HG03039 (cell line): ENCODE data around the gene CCDC124.
A peak's percentile ranks its signal among the peaks of the same experiment; 100 is the strongest.

Experiments used
- ATAC-seq: cut with Tn5 transposase; IDR thresholded peaks from one replicate; pipeline ENCODE4 v1.9.1; 2021; ENCODE audit warnings: mild to moderate bottlenecking, moderate library complexity; ENCODE audit not compliant: unreplicated experiment

The CCDC124 gene

GRCh38 chr19:17933414-17934129, 757 bp downstream of the CCDC124 start:
- ATAC-seq, result no peak

- no peak for ATAC-seq
These were observed 3.6 kb downstream of the CCDC124 start for GRCh38 chr19:17936379-17936778.

GRCh38 chr19:17937371-17937900, 4.6 kb downstream of the CCDC124 start:
- ATAC-seq, result no peak

- no peak for ATAC-seq
These were observed 5.5 kb downstream of the CCDC124 start for GRCh38 chr19:17938092-17938845.

- no peak for ATAC-seq
These were observed 9.4 kb downstream of the CCDC124 start for GRCh38 chr19:17942181-17942580.

GRCh38 chr19:17942582-17943273, 9.9 kb downstream of the CCDC124 start:
- ATAC-seq, result no peak

GRCh38 chr19:17943274-17944221, 10.7 kb downstream of the CCDC124 start:
- ATAC-seq, result no peak

- no peak for ATAC-seq
These were observed 11.5 kb downstream of the CCDC124 start for GRCh38 chr19:17944301-17944700.

- peak; percentile 16 for ATAC-seq
These were observed 14.4 kb downstream of the CCDC124 start for GRCh38 chr19:17946965-17947784.

GRCh38 chr19:17947815-17948513, 15.1 kb downstream of the CCDC124 start:
- ATAC-seq, result peak; percentile 51

GRCh38 chr19:17948514-17948900, 15.7 kb downstream of the CCDC124 start:
- no peak for ATAC-seq

- no peak for ATAC-seq
These were observed 16.4 kb downstream of the CCDC124 start for GRCh38 chr19:17948931-17949930.

GRCh38 chr19:17949956-17950309, 17.1 kb downstream of the CCDC124 start:
- no peak for ATAC-seq

- no peak for ATAC-seq
These were observed 17.7 kb downstream of the CCDC124 start for GRCh38 chr19:17950310-17951156.

GRCh38 chr19:17951157-17951989, 18.6 kb downstream of the CCDC124 start:
- no peak for ATAC-seq
